ENCODE measurements around the gene RBP5. TPM values are rescaled to one million over a fixed set of nuclear protein-coding genes. Genes with fewer than 3 reads are reported as not detected.

The RBP5 gene
- total RNA-seq, 1 experiment from 2014 or later: not detected

DNA sequence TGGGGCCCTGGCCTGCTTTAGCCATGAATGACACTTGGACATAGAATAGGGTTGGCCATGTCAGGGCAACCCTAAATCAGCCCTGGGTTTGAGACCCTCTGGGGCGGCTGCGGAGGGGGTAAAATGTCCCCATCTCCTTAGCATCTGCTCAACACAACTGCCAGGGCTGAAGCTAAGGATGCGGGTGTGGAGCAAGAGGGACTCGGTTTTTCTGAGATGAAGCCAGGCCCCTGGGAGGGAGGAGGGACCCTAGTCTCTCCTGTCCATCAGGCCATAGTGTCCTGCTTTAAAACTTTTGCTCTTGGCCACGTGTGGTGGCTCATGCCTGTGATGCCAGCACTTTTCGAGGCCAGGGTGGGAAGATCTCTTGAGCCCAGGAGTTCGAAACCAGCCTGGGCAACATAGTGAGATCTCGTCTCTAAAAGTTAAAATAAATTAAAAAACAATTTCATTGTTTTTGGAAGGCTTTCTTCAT lies 35.7 kb downstream of the RBP5 start:
- H3K4me2 ChIP-seq (ENCODE audit: low read length): no peak overlapping the region
- TF ChIP-seq, protein P1, sequence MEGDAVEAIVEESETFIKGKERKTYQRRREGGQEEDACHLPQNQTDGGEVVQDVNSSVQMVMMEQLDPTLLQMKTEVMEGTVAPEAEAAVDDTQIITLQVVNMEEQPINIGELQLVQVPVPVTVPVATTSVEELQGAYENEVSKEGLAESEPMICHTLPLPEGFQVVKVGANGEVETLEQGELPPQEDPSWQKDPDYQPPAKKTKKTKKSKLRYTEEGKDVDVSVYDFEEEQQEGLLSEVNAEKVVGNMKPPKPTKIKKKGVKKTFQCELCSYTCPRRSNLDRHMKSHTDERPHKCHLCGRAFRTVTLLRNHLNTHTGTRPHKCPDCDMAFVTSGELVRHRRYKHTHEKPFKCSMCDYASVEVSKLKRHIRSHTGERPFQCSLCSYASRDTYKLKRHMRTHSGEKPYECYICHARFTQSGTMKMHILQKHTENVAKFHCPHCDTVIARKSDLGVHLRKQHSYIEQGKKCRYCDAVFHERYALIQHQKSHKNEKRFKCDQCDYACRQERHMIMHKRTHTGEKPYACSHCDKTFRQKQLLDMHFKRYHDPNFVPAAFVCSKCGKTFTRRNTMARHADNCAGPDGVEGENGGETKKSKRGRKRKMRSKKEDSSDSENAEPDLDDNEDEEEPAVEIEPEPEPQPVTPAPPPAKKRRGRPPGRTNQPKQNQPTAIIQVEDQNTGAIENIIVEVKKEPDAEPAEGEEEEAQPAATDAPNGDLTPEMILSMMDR (conservative IDR thresholded peaks at IDR 0.05; ENCODE audit: low read depth, low read length): no peak
- TF ChIP-seq EZH2phosphoT487 (IDR thresholded peaks at IDR 0.05; ENCODE audit: borderline replicate concordance, low read length) (no peak), EZH2 (IDR thresholded peaks at IDR 0.05; ENCODE audit: low read length, unreplicated experiment) (no peak)
- H2AFZ ChIP-seq (ENCODE audit: low read length): peak overlapping the region; percentile 91; the same call in 1 of the 2 replicates
- no peaks in the 10 kb centered on the region for H3K9me3 ChIP-seq (ENCODE audit: low read length)
- ATAC-seq (no peak), DNase-seq (no peak)
- BruUV-seq (replicated peaks): no TSS peak
- H4K20me1 ChIP-seq (ENCODE audit: low read length): no peaks in the 10 kb centered on the region
- H3K27ac ChIP-seq (ENCODE audit: low read length): no peak overlapping the region
- intact Hi-C loops (cut with micrococcal nuclease): loop anchor here (1.0 to 2.0 kb wide), 2 partner anchors 33 to 74 kb away; partner anchors contain the start of genes C1S and LPCAT3
- no peaks in the 10 kb centered on the region for H3K36me3 ChIP-seq (ENCODE audit: low read depth, low read length)
- ChIA-PET CTCF (no interaction called here), POLR2A (ENCODE audit: unreplicated experiment) (interaction anchor here (0.5 kb wide), 1 partner anchor 149 kb away, joined by 6 read pairs; the partner anchor contains the start of gene C12orf57)
- H3K4me3 ChIP-seq (ENCODE audit: low read length): no peak overlapping the region
- no peaks in the 10 kb centered on the region for H3K27me3 ChIP-seq (ENCODE audit: low read length)
- H3K79me2 ChIP-seq (ENCODE audit: low read length): no peaks in the 10 kb centered on the region
- H3K4me1 ChIP-seq (ENCODE audit: insufficient read depth, low read length): peaks cover 3% of the 10 kb centered on the region; the same call in 1 of the 2 replicates
- H3K9me2 ChIP-seq (replicated peaks; ENCODE audit: low read length): no peaks in the 10 kb centered on the region
- H3K9ac ChIP-seq (ENCODE audit: low read length): no peak overlapping the region
- H3F3A ChIP-seq (ENCODE audit: low read length, unreplicated experiment): no peaks in the 10 kb centered on the region

DNA sequence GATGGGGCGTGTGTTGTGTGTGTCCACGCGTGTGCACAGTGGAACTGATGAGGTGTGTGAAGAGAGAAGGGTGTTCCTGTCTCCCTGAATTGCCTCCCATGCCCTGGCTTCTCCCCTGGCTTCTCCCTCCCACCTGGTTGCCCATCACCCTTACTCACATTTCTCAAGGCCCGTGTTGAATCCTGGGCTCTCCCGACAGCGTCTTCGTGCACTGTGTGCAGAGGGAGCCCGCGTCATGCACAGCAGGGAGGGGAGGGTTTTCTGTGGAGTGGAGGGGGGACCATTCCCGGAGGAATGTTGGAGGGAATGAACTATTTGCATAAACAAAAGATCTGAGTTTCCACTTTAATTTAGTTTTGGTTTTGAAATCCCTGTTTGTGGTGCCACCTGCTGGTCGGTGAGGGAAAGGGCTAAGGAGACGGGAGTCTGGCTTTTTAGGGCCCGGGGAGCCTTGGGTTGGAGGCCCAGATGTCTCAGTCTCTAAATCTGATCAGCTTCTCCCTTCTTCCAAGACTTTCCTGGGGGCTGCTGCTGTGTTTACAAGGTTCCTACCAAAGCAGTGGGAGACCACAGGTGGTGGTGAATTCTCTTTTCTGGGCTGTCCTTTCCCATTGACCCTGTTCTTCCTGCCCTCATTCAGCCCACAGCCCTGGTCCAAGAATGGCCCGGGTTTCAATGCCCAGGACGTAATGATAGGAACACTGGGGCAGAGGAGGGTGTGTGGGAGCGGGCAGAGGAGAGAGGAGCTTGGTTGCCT lies 36.3 kb downstream of the RBP5 start, which contains the start of gene C1R:
C1R (minus strand) TSS at position 217 of the 757 bp plus-strand sequence; CDS start at position 160, 57 bp downstream.
- H3K27ac ChIP-seq (ENCODE audit: low read length): no peak within 1 kb of the TSS
- H3K4me2 ChIP-seq (ENCODE audit: low read length): peak within 1 kb of the TSS; percentile 88
- H4K20me1 ChIP-seq (ENCODE audit: low read length): no peaks in the 10 kb centered on the region
- no TSS peak for BruUV-seq (replicated peaks)
- CTCF ChIA-PET: no interaction called here
- no peaks in the 10 kb centered on the region for H3K9me3 ChIP-seq (ENCODE audit: low read length)
- H3K36me3 ChIP-seq (ENCODE audit: low read depth, low read length): no peaks in the 10 kb centered on the region
- DNase-seq (peak; percentile 63), ATAC-seq (peak; percentile 72)
- POLR2A ChIA-PET (ENCODE audit: unreplicated experiment): interaction anchor here (0.5 kb wide), 1 partner anchor 148 kb away, joined by 6 read pairs; the partner anchor contains the start of gene C12orf57
- H3K4me1 ChIP-seq (ENCODE audit: insufficient read depth, low read length): peaks cover 3% of the 10 kb centered on the region; the same call in 1 of the 2 replicates
- intact Hi-C loops (cut with micrococcal nuclease): loop anchor here (1.0 to 2.0 kb wide), 2 partner anchors 32 to 74 kb away; partner anchors contain the start of genes C1S and LPCAT3
- TF ChIP-seq EZH2phosphoT487 (IDR thresholded peaks at IDR 0.05; ENCODE audit: borderline replicate concordance, low read length) (no peak), EZH2 (IDR thresholded peaks at IDR 0.05; ENCODE audit: low read length, unreplicated experiment) (no peak)
- TF ChIP-seq, protein P1 (conservative IDR thresholded peaks at IDR 0.05; ENCODE audit: low read depth, low read length): peak; percentile 82
- peak within 1 kb of the TSS; percentile 29; the same call in 1 of the 2 replicates for H3K9ac ChIP-seq (ENCODE audit: low read length)
- H3K9me2 ChIP-seq (replicated peaks; ENCODE audit: low read length): no peaks in the 10 kb centered on the region
- peak within 1 kb of the TSS; percentile 91 for H2AFZ ChIP-seq (ENCODE audit: low read length)
- no peaks in the 10 kb centered on the region for H3F3A ChIP-seq (ENCODE audit: low read length, unreplicated experiment)
- H3K4me3 ChIP-seq (ENCODE audit: low read length): peak within 1 kb of the TSS; percentile 66
- no peaks in the 10 kb centered on the region for H3K27me3 ChIP-seq (ENCODE audit: low read length)
- no peaks in the 10 kb centered on the region for H3K79me2 ChIP-seq (ENCODE audit: low read length)
